Measurements from ENCODE around the gene LHB.
"Not testable (repeated sequence)": the region's sequence is repeated elsewhere in the genome, so short reads cannot be mapped to it uniquely, and the experiment has no call there.

LHB gene

DNA sequence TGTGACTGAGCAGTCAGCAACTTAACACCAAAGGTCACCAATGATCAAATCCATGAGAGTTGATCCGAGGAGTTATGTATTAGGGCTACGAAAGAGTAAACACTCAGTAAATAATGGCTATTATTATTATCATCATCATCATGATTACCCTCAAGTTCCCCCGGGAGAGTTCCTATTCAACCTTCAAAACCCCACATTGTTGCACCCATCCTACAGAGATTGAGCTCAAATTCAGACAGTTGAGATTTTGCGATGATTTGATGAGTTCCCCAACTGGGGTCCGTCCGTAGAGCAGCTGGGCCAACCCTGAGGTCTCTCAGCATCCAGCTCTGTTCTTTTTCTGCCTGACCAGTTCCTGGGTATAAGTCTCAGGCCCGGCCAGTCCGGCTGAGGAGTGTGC lies 21.2 kb upstream of the LHB start:
- not testable (repeated sequence) for DNase-seq (ENCODE audit: low read depth)

DNA sequence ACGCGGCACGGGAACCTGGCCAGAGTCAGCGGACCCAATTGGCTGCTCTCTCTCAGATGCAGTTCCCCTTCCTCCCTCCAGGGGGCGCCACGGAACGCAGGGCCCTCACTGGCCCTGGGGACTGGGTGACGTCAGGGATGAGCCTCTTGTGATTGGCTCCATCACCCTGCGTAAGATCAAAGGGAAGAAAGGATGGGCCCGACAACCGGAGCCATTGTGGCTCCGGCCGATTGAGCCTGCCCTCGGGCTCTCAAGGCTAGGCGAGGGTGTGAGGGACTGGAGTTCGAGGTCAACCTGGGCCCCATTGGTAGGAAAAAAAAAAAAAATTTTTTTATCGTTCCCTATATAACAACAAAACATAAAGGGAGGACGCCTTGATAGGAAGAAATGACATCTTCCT lies 19.9 kb upstream of the LHB start, which contains the start of gene CGB1:
CGB1 (minus strand) TSS at position 81 of the 400 bp plus-strand sequence. CDS start 184 bp downstream, outside the sequence.
- DNase-seq (ENCODE audit: low read depth): not testable (repeated sequence)

DNA sequence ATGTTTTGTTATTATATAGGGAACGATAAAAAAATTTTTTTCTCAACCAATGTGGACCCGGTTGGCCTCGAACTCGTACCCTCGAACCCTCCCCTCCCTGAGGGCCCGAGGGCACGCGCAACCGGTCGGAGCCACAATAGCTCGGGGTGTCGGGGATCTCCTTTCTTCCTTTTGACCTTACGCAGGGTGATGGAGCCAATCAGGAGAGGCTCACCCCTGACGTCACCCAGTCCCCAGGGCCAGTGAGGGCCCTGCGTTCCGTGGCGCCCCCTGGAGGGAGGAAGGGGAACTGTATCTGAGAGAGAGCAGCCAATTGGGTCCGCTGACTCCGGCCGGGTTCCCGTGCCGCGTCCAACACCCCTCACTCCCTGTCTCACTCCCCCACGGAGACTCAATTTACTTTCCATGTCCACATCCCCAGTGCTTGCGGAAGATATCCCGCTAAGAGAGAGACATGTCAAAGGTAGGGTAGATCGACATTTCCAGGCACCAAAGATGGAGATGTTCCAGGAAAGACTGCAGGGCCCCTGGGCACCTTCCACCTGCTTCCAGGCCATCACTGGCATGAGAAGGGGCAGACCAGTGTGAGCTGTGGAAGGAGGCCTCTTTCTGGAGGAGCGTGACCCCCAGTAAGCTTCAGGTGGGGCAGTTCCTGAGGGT lies 14.9 kb upstream of the LHB start, which contains the start of gene CGB2:
CGB2 (plus strand) TSS at position 249 of the 660 bp plus-strand sequence; CDS start at position 455, 206 bp downstream.
- DNase-seq (ENCODE audit: low read depth): not testable (repeated sequence)

DNA sequence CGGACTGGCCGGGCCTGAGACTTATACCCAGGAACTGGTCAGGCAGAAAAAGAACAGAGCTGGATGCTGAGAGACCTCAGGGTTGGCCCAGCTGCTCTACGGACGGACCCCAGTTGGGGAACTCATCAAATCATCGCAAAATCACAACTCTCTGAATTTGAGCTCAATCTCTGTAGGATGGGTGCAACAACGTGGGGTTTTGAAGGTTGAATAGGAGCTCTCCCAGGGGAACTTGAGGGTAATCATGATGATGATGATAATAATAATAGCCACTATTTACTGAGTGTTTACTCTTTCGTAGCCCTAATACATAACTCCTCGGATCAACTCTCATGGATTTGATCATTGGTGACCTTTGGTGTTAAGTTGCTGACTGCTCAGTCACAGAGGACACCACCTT lies 13.4 kb upstream of the LHB start:
- DNase-seq (ENCODE audit: low read depth): not testable (repeated sequence)

DNA sequence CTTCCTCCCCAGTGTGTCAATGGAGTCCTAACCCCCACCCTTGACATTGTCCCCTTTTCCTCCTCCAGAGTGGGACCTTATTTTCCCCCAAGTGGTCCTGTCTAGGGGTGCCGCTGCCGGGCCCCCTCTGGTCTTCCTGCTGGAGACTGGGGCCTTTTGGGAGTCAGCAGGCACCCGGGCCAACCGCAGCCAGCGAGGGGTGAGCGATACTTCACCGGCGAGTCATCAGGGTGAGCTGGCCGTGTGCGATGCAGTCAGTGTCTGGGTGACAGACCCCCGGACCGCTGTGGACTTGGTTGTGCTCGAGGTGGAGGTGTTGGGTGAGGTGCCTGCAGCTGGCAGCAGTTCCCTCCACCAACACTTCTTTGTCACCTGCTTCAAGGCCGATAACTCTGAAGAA lies 12.9 kb upstream of the LHB start:
- not testable (repeated sequence) for DNase-seq (ENCODE audit: low read depth)

DNA sequence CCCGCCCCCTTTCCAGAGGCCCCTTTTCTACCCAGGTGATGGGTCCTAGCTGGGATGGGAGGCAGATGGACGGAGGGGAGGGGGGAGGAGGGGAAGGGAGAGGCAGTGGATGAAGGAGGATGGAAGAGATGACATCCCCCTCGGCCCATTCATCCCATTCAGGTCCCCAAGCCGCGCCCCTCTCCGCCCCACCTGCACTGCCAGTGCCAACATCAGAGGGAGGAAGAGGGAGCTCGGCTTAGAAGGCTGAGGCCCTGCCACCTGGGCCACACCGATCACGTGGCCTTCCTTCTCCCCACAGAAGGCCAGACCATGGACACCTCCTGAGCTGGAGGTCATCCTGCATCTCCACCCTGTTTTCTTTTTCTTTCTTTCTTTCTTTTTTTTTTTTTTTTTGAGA lies 11.8 kb upstream of the LHB start:
- not testable (repeated sequence) for DNase-seq (ENCODE audit: low read depth)

DNA sequence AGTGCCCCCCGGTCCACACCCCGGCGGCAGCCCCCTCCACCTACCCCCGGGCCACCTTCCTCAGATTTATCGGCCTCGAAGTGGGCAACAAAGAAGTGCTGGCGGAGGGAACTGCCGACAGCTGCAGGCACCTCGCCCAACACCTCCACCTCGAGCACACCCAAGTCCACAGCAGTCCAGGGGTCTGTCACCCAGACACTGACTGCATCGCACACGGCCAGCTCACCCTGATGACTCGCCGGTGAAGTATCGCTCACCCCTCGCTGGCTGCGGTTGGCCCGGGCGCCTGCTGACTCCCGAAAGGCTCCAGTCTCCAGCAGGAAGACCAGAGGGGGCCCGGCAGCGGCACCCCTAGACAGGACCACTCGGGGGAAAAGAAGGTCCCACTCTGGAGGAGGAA lies 8.7 kb upstream of the LHB start:
- not testable (repeated sequence) for DNase-seq (ENCODE audit: low read depth)

DNA sequence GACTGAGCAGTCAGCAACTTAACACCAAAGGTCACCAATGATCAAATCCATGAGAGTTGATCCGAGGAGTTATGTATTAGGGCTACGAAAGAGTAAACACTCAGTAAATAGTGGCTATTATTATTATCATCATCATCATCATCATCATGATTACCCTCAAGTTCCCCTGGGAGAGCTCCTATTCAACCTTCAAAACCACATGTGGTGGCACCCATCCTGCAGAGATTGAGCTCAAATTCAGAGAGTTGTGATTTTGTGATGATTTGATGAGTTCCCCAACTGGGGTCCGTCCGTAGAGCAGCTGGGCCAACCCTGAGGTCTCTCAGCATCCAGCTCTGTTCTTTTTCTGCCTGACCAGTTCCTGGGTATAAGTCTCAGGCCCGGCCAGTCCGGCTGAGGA lies 8.2 kb upstream of the LHB start:
- not testable (repeated sequence) for DNase-seq (ENCODE audit: low read depth)

DNA sequence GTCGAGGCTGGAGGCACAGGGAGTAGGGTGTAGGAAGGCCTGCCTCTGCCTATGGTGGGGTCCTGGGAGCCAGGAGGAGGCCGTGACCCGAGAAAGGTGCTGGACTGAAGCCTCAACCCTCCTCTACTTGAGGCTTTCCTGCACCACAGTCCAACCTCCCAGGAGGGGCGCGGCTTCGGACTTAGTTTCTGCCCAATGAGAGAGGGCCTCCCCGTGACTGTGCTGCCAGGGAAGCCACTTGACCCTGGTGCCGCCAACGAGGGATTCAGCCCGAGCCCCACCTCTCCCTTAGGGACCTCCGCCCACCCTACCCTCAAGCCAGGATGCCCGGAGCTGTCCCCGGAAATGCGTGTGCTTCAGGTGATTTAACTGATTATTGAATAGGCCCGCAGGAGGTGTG lies 7.3 kb upstream of the LHB start, which contains the start of gene CGB3:
CGB3 (minus strand) TSS at position 101 of the 400 bp plus-strand sequence. CDS start 362 bp downstream, outside the sequence.
- DNase-seq (ENCODE audit: low read depth): not testable (repeated sequence)

DNA sequence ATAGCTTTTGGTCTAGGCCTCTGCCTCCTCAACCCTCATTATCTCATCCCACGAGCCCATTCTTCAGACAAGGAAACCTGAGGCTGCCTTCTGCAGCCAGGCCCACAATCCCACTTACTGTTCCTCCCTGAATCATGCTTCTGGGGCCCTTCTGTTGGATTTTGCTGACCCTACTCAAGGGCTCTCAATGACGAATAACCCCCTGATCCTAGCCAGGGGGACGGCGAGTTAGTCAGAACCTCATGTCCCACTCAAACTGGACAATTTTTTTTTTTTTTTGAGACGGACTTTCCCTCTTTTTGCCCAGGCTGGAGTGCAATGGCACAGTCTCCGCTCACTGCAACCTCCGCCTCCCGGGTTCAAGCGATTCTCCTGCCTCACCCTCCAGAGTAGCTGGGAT lies 5.2 kb upstream of the LHB start:
- DNase-seq (ENCODE audit: low read depth): no peak

DNA sequence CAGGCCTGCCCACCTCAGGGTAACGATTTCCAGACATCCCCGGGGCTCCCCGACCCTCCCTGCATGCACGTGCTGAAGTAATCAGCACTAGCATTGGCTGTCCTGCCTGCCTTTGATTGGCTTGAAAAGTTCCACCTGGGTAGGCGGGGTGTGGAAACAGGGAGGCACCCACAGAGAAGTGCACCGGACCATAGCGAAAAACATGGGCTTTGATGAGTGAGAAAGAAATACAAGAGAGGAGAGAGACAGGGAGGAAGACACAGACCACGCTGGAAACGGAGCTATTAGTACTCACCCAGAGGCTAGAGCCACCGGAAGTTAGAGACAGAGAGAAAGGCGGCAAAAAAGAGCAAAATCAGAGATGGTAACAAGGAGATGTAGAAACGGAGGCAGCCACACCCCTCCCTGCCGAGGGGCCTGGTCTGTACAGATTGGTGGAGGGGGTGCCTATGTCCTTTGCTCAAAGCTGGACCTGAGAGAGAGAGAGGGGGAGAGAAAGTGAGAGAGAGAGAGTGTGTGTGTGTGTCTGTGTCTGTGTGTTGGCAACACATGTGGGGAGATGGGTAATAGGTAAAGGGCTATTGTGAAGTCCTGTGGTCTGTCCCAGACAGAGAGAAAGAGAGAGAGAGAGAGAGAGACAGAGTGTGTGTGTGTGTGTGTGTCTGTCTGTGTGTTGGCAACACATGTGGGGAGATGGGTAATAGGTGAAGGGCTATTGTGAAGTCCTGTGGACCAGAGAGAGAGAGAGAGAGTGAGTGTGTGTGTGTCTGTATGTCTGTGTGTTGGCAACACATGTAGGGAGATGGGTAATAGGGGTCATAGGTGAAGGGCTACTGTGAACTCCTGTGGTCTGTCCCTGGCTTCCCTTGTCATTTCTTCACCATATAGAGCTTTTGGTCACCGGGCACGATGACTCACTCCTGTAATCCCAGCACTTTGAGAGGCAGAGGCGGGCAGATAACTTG lies 4.3 kb upstream of the LHB start:
- DNase-seq (ENCODE audit: low read depth): no peak

DNA sequence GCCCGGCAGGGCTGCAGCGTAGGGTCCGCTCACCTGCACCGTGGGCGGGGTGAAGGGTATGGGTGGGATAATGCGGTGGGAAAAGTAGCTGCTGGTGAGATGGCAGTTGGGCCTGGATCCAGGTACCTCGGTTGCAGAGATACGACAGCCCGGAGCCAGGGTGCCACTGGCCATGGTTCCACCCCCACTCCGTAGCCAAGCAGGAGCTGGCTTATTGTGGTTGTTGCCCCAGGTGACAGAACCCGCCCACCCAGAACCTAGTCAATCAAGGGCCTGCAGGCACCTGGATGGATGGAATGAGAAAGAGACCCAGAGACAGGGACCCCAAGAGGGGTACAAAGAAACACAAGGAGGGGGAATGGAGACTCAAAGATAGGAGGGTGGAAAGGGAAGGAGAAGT lies 3.5 kb upstream of the LHB start:
- DNase-seq (ENCODE audit: low read depth): no peak

DNA sequence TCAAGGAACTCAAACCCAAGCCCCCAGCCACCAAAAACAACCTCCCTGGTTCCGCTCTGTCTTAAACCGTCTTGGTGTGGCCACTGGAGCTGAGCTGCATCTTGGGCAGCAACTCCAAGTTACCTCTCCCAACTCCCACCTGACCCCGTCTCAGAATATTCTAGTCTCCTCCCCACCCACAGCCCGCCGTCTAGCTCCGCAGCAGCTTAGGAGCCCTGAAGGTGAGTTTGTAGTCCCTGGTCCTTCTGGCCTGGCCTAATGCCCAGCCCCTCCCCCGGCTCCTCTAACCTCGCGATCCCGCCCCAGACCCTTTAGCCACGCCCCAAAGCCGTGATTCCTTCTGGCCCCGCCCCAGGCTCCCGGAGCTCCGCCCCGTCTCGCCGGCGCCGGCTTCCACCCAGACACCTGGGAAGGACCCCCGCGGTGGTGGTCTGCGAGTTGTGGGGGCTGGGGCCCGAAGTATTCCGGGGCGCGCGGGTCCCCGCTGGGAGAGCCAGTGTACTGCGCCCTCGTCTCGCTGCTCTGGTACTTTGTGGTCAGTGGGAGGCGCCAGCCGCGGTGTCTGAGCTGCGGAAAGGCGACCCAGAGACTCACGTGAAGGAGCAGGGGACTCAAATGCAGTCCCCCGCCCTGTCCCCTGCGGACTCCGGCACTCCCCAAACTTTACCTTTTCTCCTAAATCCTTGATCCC lies 2.5 kb upstream of the LHB start:
- no peak for DNase-seq (ENCODE audit: low read depth)

DNA sequence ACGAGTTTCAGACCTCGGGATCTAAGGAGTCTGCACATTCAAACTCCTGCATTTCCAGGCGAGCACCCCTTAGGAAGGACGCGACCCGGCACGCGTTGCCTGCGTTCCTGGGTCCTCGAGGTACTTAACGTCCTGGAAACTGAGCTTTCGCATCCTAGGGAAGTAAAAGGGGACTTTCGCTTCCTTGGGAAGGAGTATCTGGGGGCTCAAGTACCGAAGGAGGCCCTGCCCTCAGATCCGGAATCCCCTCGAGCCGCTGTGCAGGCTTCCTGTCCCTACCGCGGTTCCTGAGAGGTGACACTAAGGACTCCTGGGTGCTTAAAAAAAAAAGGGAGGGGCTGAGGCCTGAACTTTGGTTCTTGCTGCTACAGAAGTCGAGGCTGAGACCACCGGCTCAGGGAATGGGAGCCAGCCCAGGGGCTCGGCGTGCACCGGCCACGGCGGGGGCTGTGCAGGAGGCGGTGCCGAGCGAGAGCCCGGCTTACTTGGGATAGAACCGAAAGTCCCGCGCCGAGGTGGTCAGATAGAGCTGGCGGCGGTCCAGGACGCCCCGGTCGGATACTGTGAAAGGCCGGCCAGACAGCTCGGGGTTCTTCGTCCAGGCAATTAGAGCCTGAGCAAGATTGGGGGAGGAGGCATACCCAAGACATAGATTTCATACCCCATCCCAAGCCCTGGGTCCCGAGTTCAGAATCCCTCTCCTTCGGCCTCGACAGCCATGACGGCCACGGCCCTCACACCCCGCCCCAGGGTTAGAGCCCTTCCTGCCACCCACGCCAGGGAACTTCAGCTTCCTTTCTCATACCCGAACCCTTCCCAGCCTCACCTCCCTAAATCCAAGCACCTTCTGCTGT lies 1.7 kb upstream of the LHB start:
- not testable (repeated sequence) for DNase-seq (ENCODE audit: low read depth)

DNA sequence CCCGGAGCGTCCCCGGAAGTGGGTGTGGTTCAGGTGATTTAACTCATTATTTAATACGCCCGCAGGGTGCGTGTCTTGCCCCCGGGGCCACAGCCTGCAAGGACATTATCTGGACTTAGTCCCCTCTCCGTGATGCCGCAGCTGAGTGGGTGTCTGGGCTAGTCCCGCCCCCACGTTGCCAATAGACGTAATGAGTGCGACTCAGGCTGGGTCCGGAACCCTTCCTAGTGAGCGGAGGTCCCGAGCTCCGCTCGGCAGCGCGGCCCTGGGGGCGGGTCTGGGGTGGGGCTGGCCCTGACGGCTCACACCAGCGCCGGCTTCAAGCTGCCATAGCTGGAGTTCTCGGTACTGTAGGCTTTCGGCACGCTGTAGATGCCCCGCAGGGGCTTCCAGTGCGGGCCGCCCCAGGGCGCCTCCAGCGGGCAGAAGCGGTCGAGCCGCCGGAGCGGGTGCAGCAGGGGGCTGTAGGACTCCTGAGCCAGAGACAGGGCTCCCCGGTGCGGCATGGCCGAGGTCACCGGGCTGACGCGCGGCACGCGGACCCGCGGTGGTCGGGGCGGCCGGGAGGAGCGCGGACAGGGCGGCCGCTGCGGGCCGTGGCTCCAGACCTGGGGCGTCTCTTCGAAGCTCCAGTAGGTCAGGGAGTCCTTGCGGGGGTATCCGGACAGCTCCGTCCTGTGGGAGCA lies 918 bp upstream of the LHB start:
- DNase-seq (ENCODE audit: low read depth): no peak

DNA sequence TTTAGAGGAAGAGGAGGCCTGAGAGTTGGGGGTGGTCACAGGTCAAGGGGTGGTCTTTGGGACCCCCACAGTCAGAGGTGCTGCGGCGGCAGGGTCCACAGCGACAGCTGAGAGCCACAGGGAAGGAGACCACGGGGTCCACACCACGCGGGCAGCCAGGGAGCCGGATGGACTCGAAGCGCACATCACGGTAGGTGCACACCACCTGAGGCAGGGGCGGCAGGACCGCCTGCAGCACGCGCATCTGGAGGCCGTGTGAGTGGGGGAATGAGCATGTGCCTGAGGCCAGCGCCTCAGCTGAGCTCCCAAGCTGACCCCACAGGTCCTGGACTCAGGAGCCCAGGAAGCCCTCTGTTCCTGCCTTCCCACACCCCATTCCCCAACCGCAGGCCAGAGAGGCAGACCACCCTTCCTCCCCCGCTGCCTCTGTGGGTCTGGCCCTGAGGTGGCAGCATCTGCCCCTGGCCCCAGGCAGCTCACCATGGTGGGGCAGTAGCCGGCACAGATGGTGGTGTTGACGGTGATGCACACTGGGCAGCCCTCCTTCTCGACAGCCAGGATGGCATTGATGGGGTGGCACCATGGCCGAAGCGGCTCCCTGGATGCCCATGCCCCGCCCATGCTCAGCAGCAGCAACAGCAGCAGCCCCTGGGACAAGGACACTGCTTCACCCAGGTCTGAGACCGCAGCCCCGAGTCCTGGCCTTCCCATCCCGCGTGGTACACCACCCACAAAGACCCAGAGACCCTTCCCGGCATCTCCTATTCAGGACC lies 638 bp downstream of the LHB start:
- DNase-seq (ENCODE audit: low read depth): no peak

DNA sequence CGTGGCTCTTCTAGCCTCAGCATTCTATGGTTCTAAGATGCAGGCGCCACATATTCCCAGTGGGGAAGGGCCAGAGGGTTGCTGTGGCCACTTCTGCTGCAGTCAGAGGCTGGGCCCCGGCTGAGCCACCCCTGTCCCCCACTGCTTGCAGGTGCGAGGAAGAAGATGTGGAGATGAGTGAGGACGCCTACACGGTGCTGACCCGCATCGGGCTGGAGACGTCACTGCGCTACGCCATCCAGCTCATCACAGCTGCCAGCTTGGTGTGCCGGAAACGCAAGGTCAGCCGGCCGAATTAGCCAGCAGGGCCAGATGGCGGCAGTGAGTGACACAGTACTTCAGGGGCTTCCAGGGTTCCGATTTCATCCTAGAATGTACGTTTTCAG lies 2.0 kb downstream of the LHB start:
- no peak for DNase-seq (ENCODE audit: low read depth)

DNA sequence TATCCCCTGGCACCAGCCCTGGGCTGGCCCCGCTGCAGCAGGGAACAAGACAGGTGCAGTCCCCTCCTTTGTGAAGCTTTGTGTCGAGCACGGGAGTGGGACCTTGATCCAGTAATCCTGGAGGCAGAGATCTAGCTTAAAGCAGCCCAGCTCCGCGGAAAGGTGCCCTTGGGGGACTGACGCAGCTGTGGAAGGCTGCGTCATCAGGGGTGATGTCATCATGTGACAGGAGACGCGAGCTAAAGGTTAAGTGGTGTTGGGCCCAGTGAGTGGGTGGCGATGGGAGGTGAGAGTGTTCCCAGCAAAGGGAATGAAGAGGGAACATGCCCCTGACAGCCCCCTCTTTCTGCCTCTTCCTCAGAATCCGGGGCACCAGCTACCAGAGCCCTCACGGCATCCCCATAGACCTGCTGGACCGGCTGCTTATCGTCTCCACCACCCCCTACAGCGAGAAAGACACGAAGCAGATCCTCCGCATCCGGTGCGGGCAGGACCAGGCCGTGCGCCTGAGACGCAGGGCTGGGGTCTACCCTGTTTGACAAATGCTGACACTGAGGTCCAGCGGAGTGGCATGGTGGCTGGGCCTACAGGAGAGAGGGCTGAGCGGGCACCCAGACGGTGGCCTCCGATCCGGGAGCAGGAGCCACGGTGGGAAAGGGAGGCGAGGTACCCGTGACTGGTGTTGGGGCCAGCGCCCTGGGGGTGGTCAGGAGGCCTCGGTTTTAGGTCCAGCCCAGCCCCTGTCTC lies 2.6 kb downstream of the LHB start:
- DNase-seq (ENCODE audit: low read depth): no peak

DNA sequence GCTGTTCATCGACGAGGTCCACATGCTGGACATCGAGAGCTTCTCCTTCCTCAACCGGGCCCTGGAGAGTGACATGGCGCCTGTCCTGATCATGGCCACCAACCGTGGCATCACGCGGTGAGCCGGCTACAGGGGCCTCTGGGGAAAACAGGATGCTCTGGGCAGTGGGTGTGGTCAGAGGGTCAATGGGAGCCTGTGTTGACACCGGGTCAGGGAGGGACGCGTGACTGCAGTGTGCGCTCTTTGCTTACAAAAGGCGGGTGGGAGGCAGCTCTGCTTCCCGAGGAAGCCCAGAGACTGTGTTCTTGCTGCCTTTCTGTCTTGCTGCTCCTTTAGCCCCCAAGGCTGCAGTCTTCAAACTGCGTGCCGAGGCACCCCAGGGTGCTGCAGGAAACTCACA lies 5.7 kb downstream of the LHB start:
- DNase-seq (ENCODE audit: low read depth): no peak
